ENCODE results near the gene ZMIZ1.
A peak's percentile ranks its signal among the peaks of the same experiment; 100 is the strongest.

Gene ZMIZ1

GRCh38 chr10:79342811-79343561 lies 274.2 kb downstream of the ZMIZ1 start:
- DNase-seq (ENCODE audit: low read depth in 2 of 2): no peak

GRCh38 chr10:79344502-79345195 lies 275.9 kb downstream of the ZMIZ1 start:
- no peak for DNase-seq (ENCODE audit: low read depth in 2 of 2)

GRCh38 chr10:79345241-79346011 lies 276.7 kb downstream of the ZMIZ1 start:
- DNase-seq (ENCODE audit: low read depth in 2 of 2): no peak

GRCh38 chr10:79346012-79346340 lies 277.2 kb downstream of the ZMIZ1 start:
- no peak for DNase-seq (ENCODE audit: low read depth in 2 of 2)

- no peak for DNase-seq (ENCODE audit: low read depth in 2 of 2)
These were observed 277.8 kb downstream of the ZMIZ1 start for GRCh38 chr10:79346388-79347225.

- DNase-seq (ENCODE audit: low read depth in 2 of 2): peak; percentile 86 to 88
These were observed 278.6 kb downstream of the ZMIZ1 start, which contains the start of gene PPIF for GRCh38 chr10:79347226-79347893. Gene PPIF (plus strand): TSS chr10:79347469. CDS start chr10:79347549, 80 bp downstream.

GRCh38 chr10:79347894-79348639 lies 279.3 kb downstream of the ZMIZ1 start:
- DNase-seq (ENCODE audit: low read depth in 2 of 2): peak; percentile 35 to 52

GRCh38 chr10:79348640-79348988 lies 279.8 kb downstream of the ZMIZ1 start:
- DNase-seq (ENCODE audit: low read depth in 2 of 2): no peak

GRCh38 chr10:79349072-79349491 lies 280.3 kb downstream of the ZMIZ1 start:
- no peak for DNase-seq (ENCODE audit: low read depth in 2 of 2)

- DNase-seq (ENCODE audit: low read depth in 2 of 2): no peak
These were observed 281.1 kb downstream of the ZMIZ1 start for GRCh38 chr10:79349766-79350406.

GRCh38 chr10:79350407-79351154 lies 281.8 kb downstream of the ZMIZ1 start:
- DNase-seq (ENCODE audit: low read depth in 2 of 2): no peak

- no peak for DNase-seq (ENCODE audit: low read depth in 2 of 2)
These were observed 282.6 kb downstream of the ZMIZ1 start for GRCh38 chr10:79351332-79351731.

GRCh38 chr10:79352035-79352877 lies 283.5 kb downstream of the ZMIZ1 start:
- DNase-seq (ENCODE audit: low read depth in 2 of 2): no peak

GRCh38 chr10:79353000-79353406 lies 284.2 kb downstream of the ZMIZ1 start:
- no peak for DNase-seq (ENCODE audit: low read depth in 2 of 2)

GRCh38 chr10:79353726-79354125 lies 285.0 kb downstream of the ZMIZ1 start:
- DNase-seq (ENCODE audit: low read depth in 2 of 2): no peak

GRCh38 chr10:79354141-79354540 lies 285.4 kb downstream of the ZMIZ1 start:
- no peak for DNase-seq (ENCODE audit: low read depth in 2 of 2)

GRCh38 chr10:79354615-79355014 lies 285.8 kb downstream of the ZMIZ1 start:
- DNase-seq (ENCODE audit: low read depth in 2 of 2): no peak

GRCh38 chr10:79355420-79356017 lies 286.8 kb downstream of the ZMIZ1 start:
- no peak for DNase-seq (ENCODE audit: low read depth in 2 of 2)

Data from stimulated activated CD8-positive, alpha-beta memory T cell treated with anti-CD3 and anti-CD28 coated beads, Interleukin-2, amount 100 ng/mL, for 1 hour (primary cell).